SK-N-MC (cell line): Measurements from ENCODE around the gene FCGR3A.
"Not testable (repeated sequence)": the region's sequence is repeated elsewhere in the genome, so short reads cannot be mapped to it uniquely, and the experiment has no call there.

ENCODE experiments used
- DNase-seq: peaks from one replicate; pipeline ENCODE4 v3.0.0-alpha.2; 2011; ENCODE audit warnings: low read depth, low spot score
- H3K27ac ChIP-seq: fragments of 200-600 bp; sonication (generic); 2 replicates; pipeline ENCODE4 v1.5.1; 2016; ENCODE audit warnings: mixed run types
- H3K36me3 ChIP-seq: fragments of 200-600 bp; sonication (generic); 2 replicates; pipeline ENCODE4 v1.6.1; 2017; ENCODE audit warnings: antibody characterized with exemption, low read length, mixed read lengths; ENCODE audit not compliant: insufficient read depth
- H3K4me3 ChIP-seq: fragments of 200-600 bp; sonication (generic); 2 replicates; pipeline ENCODE4 v1.5.1; 2016
- H3K9ac ChIP-seq: fragments of 200-600 bp; sonication (generic); 2 replicates; pipeline ENCODE4 v1.8.0; 2017; ENCODE audit warnings: mixed run types, mixed read lengths; ENCODE audit not compliant: insufficient read length
- H3K9me3 ChIP-seq: fragments of 200-600 bp; sonication (generic); 2 replicates; pipeline ENCODE4 v1.6.1; 2017; ENCODE audit warnings: low read depth, mild to moderate bottlenecking, antibody characterized with exemption, low read length, moderate library complexity, mixed read lengths
- EZH2 ChIP-seq: fragments of 200-600 bp; sonication (generic); IDR thresholded peaks from one replicate; pipeline ENCODE4 v1.6.1; 2017; ENCODE audit warnings: antibody characterized with exemption
- FOXP2 ChIP-seq: optimal IDR thresholded peaks from 2 replicates; pipeline ENCODE3; 2011; ENCODE audit warnings: mild to moderate bottlenecking, moderate library complexity; ENCODE audit not compliant: insufficient read depth; ENCODE audit errors: extremely low read length, control extremely low read depth
- POLR2AphosphoS5 ChIP-seq: IDR thresholded peaks from 2 replicates; pipeline ENCODE4 v1.6.1; 2012; ENCODE audit warnings: mild to moderate bottlenecking, low read depth, low read length, borderline replicate concordance

FCGR3A gene

DNA sequence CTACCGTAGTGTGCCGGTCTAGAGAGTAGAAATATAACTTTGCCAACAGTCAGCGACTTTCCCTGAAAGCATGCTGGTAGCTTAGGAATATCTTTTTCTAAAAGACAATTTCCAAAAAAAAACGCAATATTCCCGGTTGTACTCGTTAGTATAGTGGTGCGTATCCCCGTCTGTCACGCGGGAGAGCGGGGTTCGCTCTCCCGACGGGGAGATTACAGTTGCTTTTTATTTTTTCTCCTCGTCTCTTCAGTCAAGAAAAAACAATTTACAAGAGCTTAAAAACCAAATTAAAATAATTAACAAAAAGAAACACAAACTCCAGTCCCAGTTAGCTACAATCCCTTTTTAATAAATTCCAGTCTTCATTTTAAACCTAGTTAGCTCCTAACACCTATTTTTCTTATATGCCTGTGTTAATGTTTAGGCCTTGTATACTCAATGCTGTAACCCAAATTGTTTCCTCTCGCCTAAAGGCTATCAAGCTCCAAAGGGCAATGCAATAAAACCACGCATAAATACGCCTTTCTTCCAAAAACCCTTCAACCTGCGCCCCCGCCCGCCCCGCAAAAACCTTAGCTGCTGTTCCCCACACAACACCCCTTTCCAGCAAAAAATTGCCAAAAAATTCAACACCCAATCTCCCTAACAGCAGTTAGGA is 17.5 kb downstream of the FCGR3A start:
- Histone ChIP-seq H3K27ac (no peak overlapping the region), H3K36me3 (no peaks in the 10 kb centered on the region), H3K9ac (peak overlapping the region; percentile 73), H3K4me3 (peak overlapping the region; percentile 82), H3K9me3 (no peaks in the 10 kb centered on the region)
- no peak for DNase-seq
- TF ChIP-seq FOXP2 (no peak), EZH2 (no peak), POLR2AphosphoS5 (no peak)

DNA sequence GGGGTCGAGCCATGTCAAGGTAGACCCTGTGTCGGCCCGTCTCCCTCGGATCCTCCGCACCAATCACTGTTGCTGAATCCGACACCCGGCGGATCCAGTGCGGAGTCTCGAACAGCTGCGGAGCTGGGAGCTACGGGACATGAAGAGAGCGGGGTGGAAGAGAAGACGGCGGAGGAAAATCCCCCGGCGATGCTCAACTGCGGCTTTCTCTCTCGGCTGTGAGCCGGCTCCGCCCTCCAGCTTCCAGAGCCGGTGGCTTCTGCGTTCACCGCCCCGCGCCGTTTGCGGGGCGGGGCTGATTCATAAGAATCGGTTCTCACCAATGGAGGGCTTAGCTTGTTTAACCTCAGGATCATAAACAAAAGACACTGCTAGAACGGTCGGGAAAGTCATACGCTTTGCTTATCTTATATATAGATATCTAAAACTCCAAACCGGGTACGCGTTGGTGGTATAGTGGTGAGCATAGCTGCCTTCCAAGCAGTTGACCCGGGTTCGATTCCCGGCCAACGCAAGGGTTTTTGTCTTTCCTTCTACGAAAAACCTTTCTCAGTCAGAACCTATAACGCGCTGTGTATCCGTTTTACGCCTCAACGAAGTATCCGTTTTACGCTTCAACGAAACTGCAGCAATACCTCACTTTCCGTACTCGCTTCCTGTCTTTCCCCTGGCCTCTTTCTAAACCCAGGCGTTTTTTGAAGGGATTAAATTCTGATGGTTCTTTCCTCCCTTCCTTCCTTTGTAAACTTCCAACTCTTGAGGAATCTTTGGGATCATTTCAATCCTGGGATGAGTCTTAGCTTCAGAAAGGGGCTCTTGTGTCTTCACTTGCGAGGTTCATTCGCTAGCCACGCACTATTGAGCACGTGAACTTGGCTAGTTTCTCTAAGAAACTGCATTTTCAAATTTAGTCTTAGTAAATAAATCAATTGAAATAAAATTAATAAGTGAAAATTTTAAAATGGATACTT is 18.7 kb downstream of the FCGR3A start:
- Histone ChIP-seq H3K27ac (peak overlapping the region; percentile 89), H3K9ac (peak overlapping the region; percentile 73), H3K4me3 (peak overlapping the region; percentile 82)
- not testable (repeated sequence) for H3K9me3 ChIP-seq, H3K36me3 ChIP-seq
- DNase-seq: peak; percentile 91

DNA sequence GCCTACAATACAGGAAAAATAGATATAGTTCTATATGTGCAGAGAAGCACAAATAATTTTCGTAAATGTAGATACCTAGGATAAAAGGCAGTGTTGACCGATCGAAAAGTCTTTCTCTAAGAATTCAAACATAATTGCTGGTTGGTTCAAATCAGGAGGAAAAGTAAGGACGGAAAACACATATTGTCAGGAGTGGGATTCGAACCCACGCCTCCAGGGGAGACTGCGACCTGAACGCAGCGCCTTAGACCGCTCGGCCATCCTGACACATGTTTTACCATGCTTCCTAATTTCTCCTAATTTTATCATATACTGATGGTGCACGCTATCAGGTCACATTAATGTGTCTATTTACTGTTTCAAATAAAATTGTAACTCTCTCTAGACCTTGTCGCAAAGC is 19.5 kb downstream of the FCGR3A start:
- not testable (repeated sequence) for DNase-seq, H3K27ac ChIP-seq, H3K9me3 ChIP-seq, H3K36me3 ChIP-seq
- peak overlapping the region; percentile 60 for H3K9ac ChIP-seq
- H3K4me3 ChIP-seq: peak overlapping the region; percentile 82

DNA sequence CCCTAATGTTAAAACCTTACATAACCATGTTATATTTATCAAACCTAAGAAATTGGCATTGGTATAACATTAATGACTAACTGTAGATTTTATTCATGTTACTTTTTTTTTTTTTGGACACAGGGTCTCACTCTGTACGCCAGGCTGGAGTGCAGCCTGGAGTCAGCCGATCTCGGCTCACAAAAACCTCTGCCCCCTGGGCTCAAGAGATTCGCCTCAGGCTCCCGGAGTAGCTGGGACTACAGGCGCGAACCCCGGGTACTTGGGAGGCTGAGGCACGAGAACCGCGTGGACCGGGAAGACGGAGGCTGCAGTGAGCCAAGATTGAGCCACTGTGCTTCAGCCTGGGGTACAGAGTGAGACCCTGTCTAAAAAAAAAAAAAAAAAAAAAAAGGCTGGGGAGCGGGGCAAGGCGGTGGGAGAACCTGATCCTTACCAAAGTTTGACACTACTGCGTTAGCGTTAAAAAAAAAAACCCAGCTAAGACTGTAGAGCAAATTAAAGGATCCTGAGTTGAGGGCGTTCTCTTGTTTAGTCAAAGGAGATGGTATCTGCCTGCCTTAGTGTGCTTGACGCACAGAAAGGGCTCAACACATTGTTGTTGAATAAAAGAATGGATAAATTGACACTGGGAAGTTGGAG is 20.0 kb downstream of the FCGR3A start:
- not testable (repeated sequence) for H3K27ac ChIP-seq, H3K9me3 ChIP-seq, H3K36me3 ChIP-seq, DNase-seq
- Histone ChIP-seq H3K4me3 (peak overlapping the region; percentile 82), H3K9ac (peak overlapping the region; percentile 60)

DNA sequence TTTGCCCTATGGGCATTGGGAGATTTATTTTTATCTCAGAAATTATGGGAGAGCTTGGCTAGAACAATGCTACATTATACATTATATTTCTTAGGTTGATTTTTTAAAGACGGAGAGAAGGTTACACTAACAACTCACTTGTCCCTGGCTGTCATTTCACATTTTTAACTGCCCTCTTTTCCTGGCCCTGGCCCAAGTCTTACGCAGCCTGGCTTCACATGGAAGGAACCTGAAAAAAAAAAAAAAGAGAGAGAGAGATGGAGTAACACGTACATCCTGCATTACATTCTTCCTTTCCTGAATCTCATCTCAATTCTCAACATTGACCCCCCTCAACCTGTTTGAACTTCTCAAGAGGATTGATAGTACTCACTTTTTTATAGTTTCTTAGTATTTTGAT is 21.1 kb downstream of the FCGR3A start:
- H3K9ac ChIP-seq, H3K9me3 ChIP-seq, H3K4me3 ChIP-seq, DNase-seq, H3K27ac ChIP-seq, H3K36me3 ChIP-seq: not testable (repeated sequence)

DNA sequence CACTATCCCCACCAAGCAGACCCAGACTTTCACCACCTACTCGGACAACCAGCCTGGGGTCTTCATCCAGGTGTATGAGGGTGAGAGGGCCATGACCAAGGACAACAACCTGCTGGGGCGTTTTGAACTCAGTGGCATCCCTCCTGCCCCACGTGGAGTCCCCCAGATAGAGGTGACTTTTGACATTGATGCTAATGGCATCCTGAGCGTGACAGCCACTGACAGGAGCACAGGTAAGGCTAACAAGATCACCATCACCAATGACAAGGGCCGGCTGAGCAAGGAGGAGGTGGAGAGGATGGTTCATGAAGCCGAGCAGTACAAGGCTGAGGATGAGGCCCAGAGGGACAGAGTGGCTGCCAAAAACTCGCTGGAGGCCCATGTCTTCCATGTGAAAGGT is 23.7 kb downstream of the FCGR3A start:
- DNase-seq, H3K9me3 ChIP-seq, H3K9ac ChIP-seq, H3K36me3 ChIP-seq, H3K27ac ChIP-seq, H3K4me3 ChIP-seq: not testable (repeated sequence)

DNA sequence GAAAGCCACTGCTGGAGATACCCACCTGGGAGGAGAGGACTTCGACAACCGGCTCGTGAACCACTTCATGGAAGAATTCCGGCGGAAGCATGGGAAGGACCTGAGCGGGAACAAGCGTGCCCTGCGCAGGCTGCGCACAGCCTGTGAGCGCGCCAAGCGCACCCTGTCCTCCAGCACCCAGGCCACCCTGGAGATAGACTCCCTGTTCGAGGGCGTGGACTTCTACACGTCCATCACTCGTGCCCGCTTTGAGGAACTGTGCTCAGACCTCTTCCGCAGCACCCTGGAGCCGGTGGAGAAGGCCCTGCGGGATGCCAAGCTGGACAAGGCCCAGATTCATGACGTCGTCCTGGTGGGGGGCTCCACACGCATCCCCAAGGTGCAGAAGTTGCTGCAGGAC is 24.3 kb downstream of the FCGR3A start:
- H3K27ac ChIP-seq, H3K36me3 ChIP-seq, H3K9ac ChIP-seq, H3K4me3 ChIP-seq, DNase-seq, H3K9me3 ChIP-seq: not testable (repeated sequence)

DNA sequence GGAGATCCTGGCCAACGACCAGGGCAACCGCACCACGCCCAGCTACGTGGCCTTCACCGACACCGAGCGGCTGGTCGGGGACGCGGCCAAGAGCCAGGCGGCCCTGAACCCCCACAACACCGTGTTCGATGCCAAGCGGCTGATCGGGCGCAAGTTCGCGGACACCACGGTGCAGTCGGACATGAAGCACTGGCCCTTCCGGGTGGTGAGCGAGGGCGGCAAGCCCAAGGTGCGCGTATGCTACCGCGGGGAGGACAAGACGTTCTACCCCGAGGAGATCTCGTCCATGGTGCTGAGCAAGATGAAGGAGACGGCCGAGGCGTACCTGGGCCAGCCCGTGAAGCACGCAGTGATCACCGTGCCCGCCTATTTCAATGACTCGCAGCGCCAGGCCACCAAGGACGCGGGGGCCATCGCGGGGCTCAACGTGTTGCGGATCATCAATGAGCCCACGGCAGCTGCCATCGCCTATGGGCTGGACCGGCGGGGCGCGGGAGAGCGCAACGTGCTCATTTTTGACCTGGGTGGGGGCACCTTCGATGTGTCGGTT is 24.8 kb downstream of the FCGR3A start:
- H3K27ac ChIP-seq, H3K36me3 ChIP-seq, DNase-seq, H3K9me3 ChIP-seq, H3K9ac ChIP-seq: not testable (repeated sequence)
- H3K4me3 ChIP-seq: peak overlapping the region; percentile 96; the same call in 1 of the 2 replicates

DNA sequence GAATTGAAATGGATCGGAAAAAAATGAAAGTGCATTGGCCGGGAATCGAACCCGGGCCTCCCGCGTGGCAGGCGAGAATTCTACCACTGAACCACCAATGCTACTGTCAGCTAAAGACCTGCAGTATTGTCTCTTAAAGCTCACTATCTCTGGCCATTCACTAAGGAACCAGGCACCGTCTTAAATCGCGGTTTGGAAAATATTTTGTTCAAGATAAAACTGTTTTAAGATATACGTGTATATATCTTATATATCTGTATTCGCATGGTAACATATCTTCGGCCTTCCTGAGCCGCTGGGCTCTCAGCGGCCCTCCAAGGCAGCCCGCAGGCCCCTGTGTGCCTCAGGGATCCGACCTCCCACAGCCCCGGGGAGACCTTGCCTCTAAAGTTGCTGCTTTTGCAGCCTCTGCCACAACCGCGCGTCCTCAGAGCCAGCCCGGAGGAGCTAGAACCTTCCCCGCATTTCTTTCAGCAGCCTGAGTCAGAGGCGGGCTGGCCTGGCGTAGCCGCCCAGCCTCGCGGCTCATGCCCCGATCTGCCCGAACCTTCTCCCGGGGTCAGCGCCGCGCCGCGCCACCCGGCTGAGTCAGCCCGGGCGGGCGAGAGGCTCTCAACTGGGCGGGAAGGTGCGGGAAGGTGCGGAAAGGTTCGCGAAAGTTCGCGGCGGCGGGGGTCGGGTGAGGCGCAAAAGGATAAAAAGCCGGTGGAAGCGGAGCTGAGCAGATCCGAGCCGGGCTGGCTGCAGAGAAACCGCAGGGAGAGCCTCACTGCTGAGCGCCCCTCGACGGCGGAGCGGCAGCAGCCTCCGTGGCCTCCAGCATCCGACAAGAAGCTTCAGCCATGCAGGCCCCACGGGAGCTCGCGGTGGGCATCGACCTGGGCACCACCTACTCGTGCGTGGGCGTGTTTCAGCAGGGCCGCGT is 25.5 kb downstream of the FCGR3A start, which contains the start of gene HSPA6:
Gene HSPA6, plus strand, starts transcription at position 724 of the 925 bp plus-strand sequence. Its CDS starts 119 bp downstream, at position 843.
- not testable (repeated sequence) for H3K9me3 ChIP-seq, H3K36me3 ChIP-seq
- peak within 1 kb of the TSS; percentile 96 for H3K4me3 ChIP-seq
- peak within 1 kb of the TSS; percentile 81 for H3K9ac ChIP-seq
- peak within 1 kb of the TSS; percentile 50; the same call in 1 of the 2 replicates for H3K27ac ChIP-seq
- peak; percentile 73 for DNase-seq

DNA sequence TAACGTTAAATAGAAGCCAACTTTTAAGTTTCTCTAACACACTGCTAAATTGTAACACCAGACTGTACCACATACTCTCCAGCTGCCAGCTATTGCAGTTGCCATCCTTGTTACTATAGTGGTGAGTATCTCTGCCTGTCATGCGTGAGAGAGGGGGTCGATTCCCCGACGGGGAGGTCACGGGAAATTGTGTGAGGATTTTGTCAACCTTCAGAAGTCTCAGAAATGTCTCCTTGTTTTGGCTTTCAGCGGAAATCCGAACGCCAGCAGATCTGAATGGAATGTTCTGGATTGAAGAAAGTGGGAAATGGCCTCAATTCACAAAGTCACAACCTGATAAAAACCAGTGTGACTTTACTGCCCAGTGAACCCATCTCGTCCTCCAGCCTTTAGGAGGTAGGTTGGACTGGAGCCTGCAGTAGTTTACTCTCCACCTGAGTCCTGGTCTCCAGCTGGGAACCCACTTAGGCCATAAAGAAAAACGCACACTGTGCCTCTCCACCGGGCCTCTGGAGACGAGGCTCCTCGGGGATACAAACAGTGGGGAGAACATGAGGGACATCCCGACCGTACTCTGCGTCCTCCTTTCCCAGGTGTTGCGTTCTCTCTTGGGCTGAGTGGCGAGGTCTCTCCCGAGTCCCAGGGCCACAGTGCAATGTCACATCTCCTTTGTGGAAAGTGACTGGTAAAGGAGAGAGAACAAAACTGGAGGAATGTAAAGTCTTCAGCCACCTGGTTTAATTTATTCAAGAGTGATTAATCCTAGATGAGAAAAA is 26.4 kb downstream of the FCGR3A start:
- H3K9me3 ChIP-seq, H3K27ac ChIP-seq, H3K36me3 ChIP-seq, DNase-seq, H3K9ac ChIP-seq: not testable (repeated sequence)
- peak overlapping the region; percentile 96 for H3K4me3 ChIP-seq

DNA sequence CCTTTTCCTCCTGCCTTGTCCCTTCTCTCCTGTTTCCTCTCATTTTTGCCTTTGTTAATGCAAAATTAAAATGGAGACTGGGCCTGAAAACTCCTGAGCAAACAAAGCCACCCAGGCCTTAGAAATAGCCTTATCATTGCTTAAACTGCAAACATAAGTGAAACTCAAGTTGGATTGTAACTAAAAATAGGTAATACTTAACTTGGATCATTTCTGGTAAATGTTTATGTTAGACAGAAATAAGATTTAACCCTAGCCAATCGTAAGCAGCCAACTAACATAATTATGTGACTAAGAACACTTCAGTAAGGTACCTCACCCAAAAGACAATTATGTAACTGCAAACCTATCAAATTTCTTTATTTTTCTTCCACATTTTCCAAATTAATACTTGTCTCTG is 35.7 kb downstream of the FCGR3A start:
- H3K9me3 ChIP-seq, H3K27ac ChIP-seq, H3K4me3 ChIP-seq, H3K36me3 ChIP-seq, DNase-seq, H3K9ac ChIP-seq: not testable (repeated sequence)

DNA sequence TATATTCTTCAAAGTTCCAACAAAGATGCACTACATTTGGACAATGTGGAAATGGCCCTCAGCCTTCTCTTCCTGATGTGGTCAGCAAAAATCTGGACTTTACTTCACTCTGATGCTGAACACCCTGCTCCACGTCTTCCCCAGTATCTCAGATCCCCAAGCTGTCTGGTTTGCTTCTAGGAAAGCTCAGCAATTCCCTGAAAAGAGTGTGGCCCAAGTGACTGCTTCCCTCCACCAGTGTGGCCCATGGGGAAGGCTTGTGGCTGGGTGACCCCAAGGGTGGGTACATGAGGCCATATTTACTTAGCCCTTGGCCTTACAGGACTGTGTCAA is 36.2 kb downstream of the FCGR3A start:
- not testable (repeated sequence) for H3K4me3 ChIP-seq

More for the DNA sequence above, 36.2 kb downstream of the FCGR3A start:
- H3K9me3 ChIP-seq, H3K36me3 ChIP-seq, H3K27ac ChIP-seq, H3K9ac ChIP-seq, DNase-seq: not testable (repeated sequence)
